ENCODE data around the gene SPDYE1.
"Not testable (repeated sequence)": the region's sequence is repeated elsewhere in the genome, so short reads cannot be mapped to it uniquely, and the experiment has no call there.

Gene SPDYE1

GRCh38 chr7:43997532-43997931 lies at the start of gene SPDYE1:
Gene SPDYE1 (plus strand): TSS chr7:43997897. CDS start chr7:43999950, 2,053 bp downstream.
- DNase-seq: not testable (repeated sequence)

- DNase-seq: no peak
Measured at GRCh38 chr7:43952028-43952427, 45.7 kb upstream of the SPDYE1 start.

- DNase-seq: no peak
Measured at GRCh38 chr7:43953071-43953470, 44.6 kb upstream of the SPDYE1 start.

- DNase-seq: peak; percentile 9
Measured at GRCh38 chr7:43954524-43955228, 43.0 kb upstream of the SPDYE1 start.

- no peak for DNase-seq
Measured at GRCh38 chr7:43956027-43956426, 41.7 kb upstream of the SPDYE1 start.

- no peak for DNase-seq
Measured at GRCh38 chr7:43960933-43961332, 36.8 kb upstream of the SPDYE1 start.

GRCh38 chr7:43966392-43966791 lies 31.3 kb upstream of the SPDYE1 start:
- not testable (repeated sequence) for DNase-seq

GRCh38 chr7:43968172-43969040 lies 29.3 kb upstream of the SPDYE1 start:
- not testable (repeated sequence) for DNase-seq

- DNase-seq: not testable (repeated sequence)
Measured at GRCh38 chr7:43969586-43969985, 28.1 kb upstream of the SPDYE1 start.

GRCh38 chr7:43970698-43971097 lies 27.0 kb upstream of the SPDYE1 start:
- not testable (repeated sequence) for DNase-seq

GRCh38 chr7:43974033-43974573 lies 23.6 kb upstream of the SPDYE1 start:
- DNase-seq: not testable (repeated sequence)

- not testable (repeated sequence) for DNase-seq
Measured at GRCh38 chr7:43974725-43975482, 22.8 kb upstream of the SPDYE1 start.

- DNase-seq: no peak
Measured at GRCh38 chr7:43977525-43977924, 20.2 kb upstream of the SPDYE1 start.

- DNase-seq: not testable (repeated sequence)
Measured at GRCh38 chr7:43978102-43978501, 19.6 kb upstream of the SPDYE1 start.

- not testable (repeated sequence) for DNase-seq
Measured at GRCh38 chr7:43982848-43983247, 14.8 kb upstream of the SPDYE1 start.

GRCh38 chr7:43983736-43984135 lies 14.0 kb upstream of the SPDYE1 start:
- DNase-seq: not testable (repeated sequence)

GRCh38 chr7:43985904-43986864 lies 11.5 kb upstream of the SPDYE1 start:
- peak; percentile 84 for DNase-seq

GRCh38 chr7:43987476-43987875 lies 10.2 kb upstream of the SPDYE1 start:
- DNase-seq: not testable (repeated sequence)

GRCh38 chr7:43990011-43990585 lies 7.6 kb upstream of the SPDYE1 start:
- not testable (repeated sequence) for DNase-seq

GRCh38 chr7:43990829-43991228 lies 6.9 kb upstream of the SPDYE1 start:
- DNase-seq: not testable (repeated sequence)

GRCh38 chr7:43992896-43993295 lies 4.8 kb upstream of the SPDYE1 start:
- DNase-seq: not testable (repeated sequence)

All from activated CD4-positive, alpha-beta T cell treated with anti-CD3 and anti-CD28 coated beads, Interleukin-2, amount 50 U/mL, for 1 hour (primary cell).